WTC11 (cell line): ENCODE data around the gene SPATA12.

ENCODE experiments used
- ELF4 ChIP-seq: sonication (generic); formaldehyde crosslinking; IDR thresholded peaks from 2 replicates; pipeline ENCODE4 v1.8.1; 2022; ENCODE audit warnings: low read depth, mild to moderate bottlenecking, moderate library complexity, missing genetic modification reagents
- OVOL2 ChIP-seq: fragments of 250-450 bp; sonication (Bioruptor Pico); IDR thresholded peaks from 2 replicates; pipeline ENCODE4 v1.9.0; 2021; ENCODE audit warnings: mild to moderate bottlenecking, borderline replicate concordance
- TF ChIP-seq, protein P1 (sequence below): sonication (generic); formaldehyde crosslinking; IDR thresholded peaks from 2 replicates; pipeline ENCODE4 v1.8.1; 2022; ENCODE audit warnings: mild to moderate bottlenecking, moderate library complexity, missing genetic modification reagents
- TF ChIP-seq, protein P2 (sequence below): sonication (generic); formaldehyde crosslinking; IDR thresholded peaks from 2 replicates; pipeline ENCODE4 v1.8.0; 2022; ENCODE audit warnings: mild to moderate bottlenecking, missing genetic modification reagents
- TF ChIP-seq, protein P3 (sequence below): fragments of 200-600 bp; IDR thresholded peaks from 2 replicates; pipeline ENCODE4 v1.8.0; 2022; ENCODE audit warnings: antibody characterized with exemption
- TF ChIP-seq, protein P4 (sequence below): sonication (generic); formaldehyde crosslinking; IDR thresholded peaks from 2 replicates; pipeline ENCODE4 v1.8.1; 2023; ENCODE audit warnings: mild to moderate bottlenecking, missing genetic modification reagents

DNA sequence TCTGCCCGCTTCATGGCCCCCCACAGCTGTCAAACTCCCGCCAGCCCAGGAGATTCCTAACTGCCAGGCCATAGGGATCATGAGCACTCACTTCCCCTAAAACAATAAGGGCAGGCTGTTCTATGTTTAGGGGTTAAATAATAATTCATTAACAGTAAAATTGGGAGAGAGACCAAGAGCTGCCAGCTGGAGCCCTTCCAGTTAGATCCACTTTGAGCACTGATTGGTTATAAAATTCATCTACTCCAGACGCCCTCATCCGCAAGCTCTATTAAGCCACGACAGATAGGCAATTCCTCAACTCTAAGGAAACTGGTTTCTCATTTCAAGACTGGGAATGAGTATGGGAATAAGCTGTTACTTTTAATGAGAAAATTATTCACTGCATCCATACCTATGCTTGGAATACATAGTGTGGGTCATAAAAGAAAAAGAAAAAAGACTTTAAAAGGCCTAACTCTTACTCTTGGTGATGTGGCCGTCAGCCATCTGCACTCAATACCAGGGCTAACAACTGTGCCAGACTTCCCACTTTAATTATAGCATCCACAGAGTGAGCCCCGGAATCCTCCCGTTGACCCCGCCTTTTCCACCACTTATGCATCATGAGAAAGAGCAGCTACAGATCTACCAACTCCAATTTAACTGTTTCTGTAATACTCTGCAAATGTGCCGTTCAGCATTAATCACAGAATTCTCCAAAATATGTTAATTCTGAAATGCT lies 60.1 kb downstream of the SPATA12 start:
- TF ChIP-seq ELF4 (CRISPR knock-in tag), result no peak
- TF ChIP-seq, protein P1, sequence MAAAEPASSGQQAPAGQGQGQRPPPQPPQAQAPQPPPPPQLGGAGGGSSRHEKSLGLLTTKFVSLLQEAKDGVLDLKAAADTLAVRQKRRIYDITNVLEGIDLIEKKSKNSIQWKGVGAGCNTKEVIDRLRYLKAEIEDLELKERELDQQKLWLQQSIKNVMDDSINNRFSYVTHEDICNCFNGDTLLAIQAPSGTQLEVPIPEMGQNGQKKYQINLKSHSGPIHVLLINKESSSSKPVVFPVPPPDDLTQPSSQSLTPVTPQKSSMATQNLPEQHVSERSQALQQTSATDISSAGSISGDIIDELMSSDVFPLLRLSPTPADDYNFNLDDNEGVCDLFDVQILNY (CRISPR knock-in tag), result no peak
- TF ChIP-seq, protein P2, sequence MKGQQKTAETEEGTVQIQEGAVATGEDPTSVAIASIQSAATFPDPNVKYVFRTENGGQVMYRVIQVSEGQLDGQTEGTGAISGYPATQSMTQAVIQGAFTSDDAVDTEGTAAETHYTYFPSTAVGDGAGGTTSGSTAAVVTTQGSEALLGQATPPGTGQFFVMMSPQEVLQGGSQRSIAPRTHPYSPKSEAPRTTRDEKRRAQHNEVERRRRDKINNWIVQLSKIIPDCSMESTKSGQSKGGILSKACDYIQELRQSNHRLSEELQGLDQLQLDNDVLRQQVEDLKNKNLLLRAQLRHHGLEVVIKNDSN (CRISPR knock-in tag), result no peak
- TF ChIP-seq, protein P3, sequence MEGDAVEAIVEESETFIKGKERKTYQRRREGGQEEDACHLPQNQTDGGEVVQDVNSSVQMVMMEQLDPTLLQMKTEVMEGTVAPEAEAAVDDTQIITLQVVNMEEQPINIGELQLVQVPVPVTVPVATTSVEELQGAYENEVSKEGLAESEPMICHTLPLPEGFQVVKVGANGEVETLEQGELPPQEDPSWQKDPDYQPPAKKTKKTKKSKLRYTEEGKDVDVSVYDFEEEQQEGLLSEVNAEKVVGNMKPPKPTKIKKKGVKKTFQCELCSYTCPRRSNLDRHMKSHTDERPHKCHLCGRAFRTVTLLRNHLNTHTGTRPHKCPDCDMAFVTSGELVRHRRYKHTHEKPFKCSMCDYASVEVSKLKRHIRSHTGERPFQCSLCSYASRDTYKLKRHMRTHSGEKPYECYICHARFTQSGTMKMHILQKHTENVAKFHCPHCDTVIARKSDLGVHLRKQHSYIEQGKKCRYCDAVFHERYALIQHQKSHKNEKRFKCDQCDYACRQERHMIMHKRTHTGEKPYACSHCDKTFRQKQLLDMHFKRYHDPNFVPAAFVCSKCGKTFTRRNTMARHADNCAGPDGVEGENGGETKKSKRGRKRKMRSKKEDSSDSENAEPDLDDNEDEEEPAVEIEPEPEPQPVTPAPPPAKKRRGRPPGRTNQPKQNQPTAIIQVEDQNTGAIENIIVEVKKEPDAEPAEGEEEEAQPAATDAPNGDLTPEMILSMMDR, result no peak
- TF ChIP-seq OVOL2 (CRISPR knock-in tag), result no peak
- TF ChIP-seq, protein P4, sequence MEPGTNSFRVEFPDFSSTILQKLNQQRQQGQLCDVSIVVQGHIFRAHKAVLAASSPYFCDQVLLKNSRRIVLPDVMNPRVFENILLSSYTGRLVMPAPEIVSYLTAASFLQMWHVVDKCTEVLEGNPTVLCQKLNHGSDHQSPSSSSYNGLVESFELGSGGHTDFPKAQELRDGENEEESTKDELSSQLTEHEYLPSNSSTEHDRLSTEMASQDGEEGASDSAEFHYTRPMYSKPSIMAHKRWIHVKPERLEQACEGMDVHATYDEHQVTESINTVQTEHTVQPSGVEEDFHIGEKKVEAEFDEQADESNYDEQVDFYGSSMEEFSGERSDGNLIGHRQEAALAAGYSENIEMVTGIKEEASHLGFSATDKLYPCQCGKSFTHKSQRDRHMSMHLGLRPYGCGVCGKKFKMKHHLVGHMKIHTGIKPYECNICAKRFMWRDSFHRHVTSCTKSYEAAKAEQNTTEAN (CRISPR knock-in tag), result no peak
